B cell (primary cell): ENCODE results near the gene USP34. TPM values are rescaled to one million over a fixed set of nuclear protein-coding genes. Genes with fewer than 3 reads are reported as not detected.

Experiments
- ATAC-seq: fragments of 200-7000 bp; cut with Tn5 transposase; one replicate; pipeline ENCODE4 v1.10.0; 2021; ENCODE audit warnings: low read depth, mild to moderate bottlenecking, moderate number of reproducible peaks, moderate library complexity
- CTCF ChIA-PET: fragments of 350-600 bp; sonication (Branson Sonifier 250); formaldehyde crosslinking; loops from one replicate; lab custom pipeline; 2021; ENCODE audit warnings: antibody characterized with exemption, inconsistent platforms; lab: Charles Lee
- POLR2A ChIA-PET: fragments of 350-600 bp; sonication (Branson Sonifier 250); formaldehyde crosslinking; loops from one replicate; lab custom pipeline; 2021; ENCODE audit warnings: antibody characterized with exemption; lab: Charles Lee
- DNase-seq: peaks from one replicate; pipeline ENCODE4 v3.0.0; 2013
- H2AFZ ChIP-seq: 2 replicates; pipeline ENCODE4 v1.6.1; 2012; ENCODE audit warnings: mild to moderate bottlenecking, low read depth, low read length; ENCODE audit not compliant: insufficient read depth, poor library complexity, severe bottlenecking
- H3K27ac ChIP-seq, 2 donors: 1 replicate in 1 of 2; 2 replicates in 1 of 2; pipeline ENCODE4 v1.5.1; 2012 to 2013; ENCODE audit warnings: low read length in 2 of 2, mild to moderate bottlenecking in 2 of 2, moderate library complexity in 1 of 2
- H3K27me3 ChIP-seq, 4 experiments: fragments of 200-600 bp in 1 of 4; sonication (generic) in 1 of 4; replicated peaks in 1 of 4; 1 replicate in 2 of 4; 2 replicates in 2 of 4; pipeline versions ENCODE4 v1.6.1 to v1.7.0; 2013 to 2016; ENCODE audit warnings: low read length in 3 of 4, mild to moderate bottlenecking in 2 of 4, mixed read lengths in 1 of 4, moderate library complexity in 1 of 4; ENCODE audit not compliant: insufficient read depth in 4 of 4, control insufficient read depth in 3 of 4; ENCODE audit errors: control extremely low read depth in 1 of 4
- H3K36me3 ChIP-seq, 2 experiments: replicated peaks in 1 of 2; 1 replicate in 1 of 2; 2 replicates in 1 of 2; pipeline versions ENCODE4 v1.6.1 to v1.7.1; 2013; ENCODE audit warnings: low read length in 1 of 2; ENCODE audit not compliant: insufficient read depth in 2 of 2, control insufficient read depth in 1 of 2; ENCODE audit errors: control extremely low read depth in 1 of 2, extremely low read depth in 1 of 2
- H3K4me1 ChIP-seq, 2 donors: fragments of 200-600 bp in 1 of 2; sonication (generic) in 1 of 2; 1 replicate in 1 of 2; 2 replicates in 1 of 2; pipeline versions ENCODE4 v1.5.1 to v1.6.1; 2013 to 2017; ENCODE audit warnings: low read length in 2 of 2; ENCODE audit not compliant: control insufficient read depth in 2 of 2, insufficient read depth in 2 of 2
- H3K4me2 ChIP-seq: replicated peaks from 2 replicates; pipeline ENCODE3; 2012; ENCODE audit warnings: mild to moderate bottlenecking, low read depth, low read length; ENCODE audit not compliant: poor library complexity, severe bottlenecking
- H3K4me3 ChIP-seq, 5 experiments: fragments of 200-600 bp in 1 of 5; sonication (generic) in 1 of 5; 1 replicate in 3 of 5; 2 replicates in 2 of 5; pipeline versions ENCODE4 v1.5.1 to v1.7.0; 2011 to 2016; ENCODE audit warnings: low read length in 4 of 5, mild to moderate bottlenecking in 4 of 5, low read depth in 2 of 5, control low read depth in 1 of 5, moderate library complexity in 1 of 5; ENCODE audit not compliant: insufficient read depth in 1 of 5; ENCODE audit errors: control extremely low read depth in 1 of 5, extremely low read depth in 1 of 5
- H3K79me2 ChIP-seq: fragments of 200-600 bp; sonication (generic); one replicate; pipeline ENCODE4 v1.6.0; 2016; ENCODE audit warnings: low read length; ENCODE audit not compliant: control insufficient read depth, insufficient read depth
- H3K9ac ChIP-seq: fragments of 200-600 bp; sonication (generic); 2 replicates; pipeline ENCODE4 v1.6.1; 2017; ENCODE audit warnings: mild to moderate bottlenecking, low read length, moderate library complexity
- H3K9me3 ChIP-seq, 3 donors: one replicate each; pipeline versions ENCODE4 v1.6.1 to v1.7.1; 2013; ENCODE audit warnings: low read length in 2 of 3; ENCODE audit not compliant: control insufficient read depth in 2 of 3, insufficient read depth in 1 of 3; ENCODE audit errors: control extremely low read depth in 1 of 3
- H4K20me1 ChIP-seq: 2 replicates; pipeline ENCODE4 v1.6.0; 2012; ENCODE audit warnings: mild to moderate bottlenecking, low read length; ENCODE audit not compliant: insufficient read depth, control insufficient read depth, poor library complexity, severe bottlenecking
- H3K27ac Mint-ChIP-seq: one replicate; pipeline ENCODE4 v1.8.0; 2021; ENCODE audit warnings: mixed read lengths
- H3K27me3 Mint-ChIP-seq: one replicate; pipeline ENCODE4 v1.8.0; 2021; ENCODE audit warnings: mixed read lengths
- H3K4me1 Mint-ChIP-seq: one replicate; pipeline ENCODE4 v1.8.0; 2021; ENCODE audit warnings: mixed read lengths
- H3K4me3 Mint-ChIP-seq: one replicate; pipeline ENCODE4 v1.8.0; 2021; ENCODE audit warnings: mixed read lengths
- H3K9me3 Mint-ChIP-seq: one replicate; pipeline ENCODE4 v1.8.0; 2022; ENCODE audit warnings: mixed read lengths; ENCODE audit not compliant: insufficient read depth
- EZH2 ChIP-seq: IDR thresholded peaks from 2 replicates; pipeline ENCODE4 v1.6.1; 2012; ENCODE audit warnings: borderline replicate concordance, low read depth, mild to moderate bottlenecking, moderate library complexity, low read length; ENCODE audit not compliant: insufficient read depth, poor library complexity, severe bottlenecking
- WGBS: methylation state at CpG from one replicate; pipeline ENCODE4 v1.1.5; 2013; ENCODE audit warnings: missing lambda C conversion rate; ENCODE audit not compliant: insufficient coverage; 5-methylcytosine and 5-hydroxymethylcytosine counted together
- intact Hi-C: fragments of 100-400 bp; cut with micrococcal nuclease; formaldehyde crosslinking; loops from one replicate; pipeline ENCODE4 v1.10.0; 2022
- polyA plus RNA-seq: library from polyadenylated mRNA; depleted of rRNA; stranded (reverse); fragments of >200 nt; gene quantifications from 2 replicates; pipeline ENCODE4 v1.2.3, GENCODE V29; 2012
- total RNA-seq, 2 donors: library from RNA; stranded (reverse); fragments of 120-200 nt in 1 of 2; gene quantifications; 1 replicate in 1 of 2; 2 replicates in 1 of 2; pipeline versions ENCODE4 v1.2.3 to v1.2.4, GENCODE V29; 2013 to 2022
- TF ChIP-seq, protein P1 (sequence below): fragments of 200-600 bp; IDR thresholded peaks from one replicate; pipeline ENCODE4 v1.8.0; 2022; ENCODE audit warnings: antibody characterized with exemption, mild to moderate bottlenecking

Gene USP34
- total and polyA plus RNA-seq, 2 donors (not counting 1 experiment from before 2014, with no cell fraction given), result 70.3 to 311 TPM

DNA sequence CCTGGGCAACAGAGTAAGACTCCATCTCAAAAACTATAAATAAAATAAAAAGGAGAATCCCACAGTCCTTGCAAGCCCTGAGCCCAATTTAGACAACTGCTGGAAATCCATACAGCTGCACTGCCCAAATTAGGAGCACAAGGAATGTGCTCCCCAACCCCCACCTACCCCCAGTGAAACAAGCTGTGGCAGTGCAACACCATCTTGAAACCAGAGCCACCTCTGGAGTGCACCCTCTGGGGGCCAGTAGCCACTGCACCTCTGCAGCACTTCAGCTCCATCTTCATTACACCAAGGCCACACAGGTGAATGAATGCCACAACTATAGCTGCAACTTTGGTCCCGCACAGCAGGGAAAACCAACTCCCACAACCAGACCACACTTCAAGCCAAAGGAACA is 37.3 kb downstream of the USP34 start:
- H4K20me1 ChIP-seq, result peaks cover 47% of the 10 kb centered on the region
- no peaks in the 10 kb centered on the region for H3K27me3 Mint-ChIP-seq
- peaks cover 0 to 1% of the 10 kb centered on the region in 2 experiments for H3K36me3 ChIP-seq
- no peak overlapping the region for H2AFZ ChIP-seq
- no peak overlapping the region for H3K27ac ChIP-seq
- peak overlapping the region; percentile 6 for H3K4me3 Mint-ChIP-seq
- peaks cover under 1% of the 10 kb centered on the region for H3K9me3 Mint-ChIP-seq
- H3K4me1 ChIP-seq, result peaks cover 28 to 36% of the 10 kb centered on the region in 2 donors
- no peak overlapping the region for H3K9ac ChIP-seq
- ChIA-PET POLR2A (no interaction called here), CTCF (interaction anchor here (0.8 kb wide), 1 partner anchor 18 kb away, joined by 5 read pairs; no protein-coding TSS in a partner anchor)
- DNase-seq, result no peak
- TF ChIP-seq EZH2, result no peak
- TF ChIP-seq, protein P1, sequence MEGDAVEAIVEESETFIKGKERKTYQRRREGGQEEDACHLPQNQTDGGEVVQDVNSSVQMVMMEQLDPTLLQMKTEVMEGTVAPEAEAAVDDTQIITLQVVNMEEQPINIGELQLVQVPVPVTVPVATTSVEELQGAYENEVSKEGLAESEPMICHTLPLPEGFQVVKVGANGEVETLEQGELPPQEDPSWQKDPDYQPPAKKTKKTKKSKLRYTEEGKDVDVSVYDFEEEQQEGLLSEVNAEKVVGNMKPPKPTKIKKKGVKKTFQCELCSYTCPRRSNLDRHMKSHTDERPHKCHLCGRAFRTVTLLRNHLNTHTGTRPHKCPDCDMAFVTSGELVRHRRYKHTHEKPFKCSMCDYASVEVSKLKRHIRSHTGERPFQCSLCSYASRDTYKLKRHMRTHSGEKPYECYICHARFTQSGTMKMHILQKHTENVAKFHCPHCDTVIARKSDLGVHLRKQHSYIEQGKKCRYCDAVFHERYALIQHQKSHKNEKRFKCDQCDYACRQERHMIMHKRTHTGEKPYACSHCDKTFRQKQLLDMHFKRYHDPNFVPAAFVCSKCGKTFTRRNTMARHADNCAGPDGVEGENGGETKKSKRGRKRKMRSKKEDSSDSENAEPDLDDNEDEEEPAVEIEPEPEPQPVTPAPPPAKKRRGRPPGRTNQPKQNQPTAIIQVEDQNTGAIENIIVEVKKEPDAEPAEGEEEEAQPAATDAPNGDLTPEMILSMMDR, result no peak
- H3K4me1 Mint-ChIP-seq, result peaks cover 56% of the 10 kb centered on the region
- no peak overlapping the region for H3K4me3 ChIP-seq
- 88% methylated on average over 1 of the region's 1 CpG for WGBS
- peaks cover 96% of the 10 kb centered on the region for H3K79me2 ChIP-seq
- no peaks in the 10 kb centered on the region for H3K27me3 ChIP-seq
- intact Hi-C loops, result loop anchor here (2.0 kb wide), 1 partner anchor 17 kb away; no protein-coding TSS in a partner anchor
- peak overlapping the region; percentile 62 for H3K27ac Mint-ChIP-seq
- H3K9me3 ChIP-seq, result peaks cover 0 to 12% (median 4%) of the 10 kb centered on the region in 3 donors
- H3K4me2 ChIP-seq, result no peak overlapping the region
- ATAC-seq, result no peak

GRCh38 chr2:61432990-61433389 is 37.9 kb downstream of the USP34 start:
- H3K4me1 Mint-ChIP-seq, result peaks cover 57% of the 10 kb centered on the region
- H3K36me3 ChIP-seq, result peaks cover 0 to 1% of the 10 kb centered on the region in 2 experiments
- H3K9me3 Mint-ChIP-seq, result no peaks in the 10 kb centered on the region

More at GRCh38 chr2:61432990-61433389, 37.9 kb downstream of the USP34 start:
- ChIA-PET CTCF (interaction anchor here (0.8 kb wide), 1 partner anchor 19 kb away, joined by 5 read pairs; no protein-coding TSS in a partner anchor), POLR2A (no interaction called here)
- WGBS, result 100% methylated on average over 3 of the region's 3 CpGs
- Histone ChIP-seq H2AFZ (no peak overlapping the region), H3K9me3 (peaks cover 0 to 8% (median 4%) of the 10 kb centered on the region in 3 donors), H3K79me2 (peaks cover 96% of the 10 kb centered on the region), H3K9ac (no peak overlapping the region), H3K27ac (peak overlapping the region in 1 of 2 donors; percentile 31), H3K4me2 (no peak overlapping the region), H3K4me3 (no peak overlapping the region), H4K20me1 (peaks cover 52% of the 10 kb centered on the region), H3K27me3 (no peaks in the 10 kb centered on the region), H3K4me1 (peaks cover 28 to 36% of the 10 kb centered on the region in 2 donors)
- TF ChIP-seq EZH2, result no peak
- TF ChIP-seq, protein P1, result no peak
- Mint-ChIP-seq H3K27ac (peak overlapping the region; percentile 53), H3K27me3 (no peaks in the 10 kb centered on the region), H3K4me3 (no peak overlapping the region)
- ATAC-seq (no peak), DNase-seq (no peak)
- intact Hi-C loops, result no loop called here
